GM21529 (cell line): ENCODE measurements around the gene KCNIP2.

Source experiments
- ATAC-seq: cut with Tn5 transposase; IDR thresholded peaks from one replicate; pipeline ENCODE4 v1.9.1; 2021; ENCODE audit not compliant: unreplicated experiment

The KCNIP2 gene

DNA sequence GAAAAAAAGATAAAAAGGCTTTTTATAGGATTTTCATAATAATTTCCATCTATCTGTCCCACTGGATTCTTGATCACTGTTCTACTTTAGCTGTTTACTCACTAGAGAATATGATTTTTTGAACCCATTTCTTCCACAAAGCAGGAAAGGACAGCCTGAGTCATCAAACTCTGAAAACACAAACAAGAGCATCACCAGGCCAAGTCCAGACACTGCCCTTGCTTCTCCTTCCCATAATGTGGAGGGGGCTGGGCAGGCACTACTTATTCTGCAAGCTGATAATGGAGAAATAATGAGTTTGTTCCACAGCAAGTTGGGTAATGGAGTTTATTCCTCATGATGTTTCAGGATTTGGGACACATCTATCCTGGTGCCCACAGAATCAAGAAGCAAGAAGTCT lies 13.0 kb upstream of the KCNIP2 start:
- ATAC-seq: no peak

DNA sequence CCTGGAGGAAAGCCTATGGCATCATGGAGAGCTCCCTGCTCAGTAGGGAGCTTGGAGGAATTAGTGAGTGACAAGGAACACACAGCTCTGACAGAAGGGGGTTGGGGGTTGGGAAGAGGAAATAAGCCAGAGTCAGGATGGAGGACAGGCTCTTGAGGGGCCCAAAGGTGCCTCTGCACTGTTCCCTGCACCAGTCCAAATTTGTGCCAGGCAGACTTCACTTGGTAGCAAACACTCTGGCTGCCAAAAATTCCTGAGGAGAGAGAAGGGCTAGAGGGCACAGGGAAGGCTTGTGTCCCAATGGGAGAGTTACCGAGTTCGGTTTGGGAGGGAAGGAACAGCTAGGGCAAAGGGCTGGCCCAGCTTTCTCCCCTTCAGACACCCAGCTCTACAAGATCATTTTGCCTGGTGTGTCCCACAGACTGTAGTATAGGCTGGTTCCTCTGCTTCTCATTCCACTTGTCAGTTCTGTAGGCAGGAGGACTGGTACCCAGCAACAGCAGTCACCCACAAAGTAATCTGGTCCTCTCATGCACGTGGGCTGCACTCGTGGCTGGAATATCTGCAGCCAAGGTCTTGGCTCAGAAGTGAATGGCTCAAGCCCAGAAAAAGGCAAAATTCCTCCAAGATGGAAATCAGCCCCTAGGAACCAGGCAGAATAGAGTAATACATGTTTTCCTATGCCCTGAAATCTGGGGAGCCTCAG lies 8.0 kb upstream of the KCNIP2 start:
- no peak for ATAC-seq

DNA sequence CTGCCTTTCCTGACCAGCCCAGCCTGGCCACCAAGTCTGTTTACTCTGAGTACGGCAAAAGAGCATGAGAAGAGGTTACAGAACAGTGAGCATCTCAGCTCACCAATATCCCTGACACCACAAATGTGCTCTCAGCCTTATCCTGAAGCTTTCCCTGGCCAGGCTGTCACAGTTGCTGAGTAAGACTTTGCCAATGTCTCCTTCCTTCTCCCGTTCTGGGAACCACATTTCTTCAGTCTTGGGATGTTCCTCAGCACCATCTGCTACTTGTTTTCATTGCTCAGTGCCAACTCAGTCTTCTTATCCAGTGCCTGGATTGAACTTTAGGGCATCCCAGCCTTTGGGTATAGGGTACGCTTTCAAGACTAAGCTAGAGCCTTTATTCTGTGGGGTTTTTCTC lies 7.1 kb upstream of the KCNIP2 start:
- no peak for ATAC-seq

DNA sequence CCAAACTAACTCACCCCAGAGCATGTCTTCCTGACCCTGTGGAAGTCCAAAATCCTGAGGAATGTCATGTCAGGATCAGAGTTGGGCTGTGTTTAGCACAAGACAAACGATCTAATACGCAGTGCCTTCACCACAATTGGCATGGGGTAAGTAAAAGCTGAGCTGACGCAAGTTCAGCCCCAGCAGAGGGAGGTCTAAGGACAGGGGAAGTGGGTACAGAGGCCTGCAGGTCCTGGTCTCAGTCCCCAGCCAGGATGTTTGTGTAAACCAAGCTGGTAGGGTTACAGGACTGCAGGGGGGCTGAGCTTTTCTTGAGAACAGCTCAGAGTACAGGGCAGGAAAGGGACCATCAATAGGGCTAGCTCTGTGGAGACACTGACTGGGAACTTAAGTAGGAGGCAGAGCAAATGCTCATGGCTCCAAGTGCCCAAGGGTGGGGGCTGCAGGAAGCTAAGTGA lies 5.3 kb upstream of the KCNIP2 start:
- ATAC-seq: no peak

DNA sequence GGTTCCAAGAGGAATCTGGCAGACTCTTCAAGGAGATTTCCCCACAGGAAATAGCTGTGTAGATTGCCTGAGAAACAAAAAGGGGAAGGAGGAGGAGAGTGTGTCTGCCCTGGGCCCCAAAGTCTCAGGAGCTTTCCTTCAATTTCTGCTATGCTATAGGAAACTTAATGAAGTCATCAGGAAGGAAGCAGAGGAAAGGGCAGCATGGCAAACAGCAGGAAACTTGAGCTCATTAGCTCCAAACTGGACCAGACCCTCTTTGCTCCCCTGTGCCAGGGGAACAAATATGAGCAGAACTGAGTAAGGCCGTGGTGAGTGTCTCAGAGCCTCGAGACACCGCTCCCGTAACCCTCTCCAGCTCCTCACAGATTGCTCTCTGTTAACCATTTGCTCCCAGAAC lies 4.8 kb upstream of the KCNIP2 start:
- ATAC-seq: no peak

DNA sequence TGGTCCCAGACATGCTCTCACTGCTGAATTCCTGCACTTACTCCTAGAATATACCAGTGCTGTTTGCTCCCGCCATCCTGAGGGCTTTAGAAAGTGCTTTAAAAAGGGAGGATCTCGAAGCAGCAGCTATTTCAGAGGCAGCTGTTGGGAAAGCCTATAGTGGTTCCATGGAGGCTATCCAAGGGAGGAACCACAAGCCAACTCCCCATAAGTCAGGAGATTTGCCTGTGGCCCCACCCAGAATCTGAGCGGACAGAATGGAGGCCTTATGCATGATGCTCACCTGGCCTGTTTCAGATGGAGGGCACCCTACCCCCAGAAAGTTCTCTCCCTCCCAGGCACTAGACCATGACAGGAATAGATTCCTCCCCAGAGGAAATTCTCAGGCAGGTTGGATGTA lies 2.3 kb upstream of the KCNIP2 start:
- no peak for ATAC-seq

DNA sequence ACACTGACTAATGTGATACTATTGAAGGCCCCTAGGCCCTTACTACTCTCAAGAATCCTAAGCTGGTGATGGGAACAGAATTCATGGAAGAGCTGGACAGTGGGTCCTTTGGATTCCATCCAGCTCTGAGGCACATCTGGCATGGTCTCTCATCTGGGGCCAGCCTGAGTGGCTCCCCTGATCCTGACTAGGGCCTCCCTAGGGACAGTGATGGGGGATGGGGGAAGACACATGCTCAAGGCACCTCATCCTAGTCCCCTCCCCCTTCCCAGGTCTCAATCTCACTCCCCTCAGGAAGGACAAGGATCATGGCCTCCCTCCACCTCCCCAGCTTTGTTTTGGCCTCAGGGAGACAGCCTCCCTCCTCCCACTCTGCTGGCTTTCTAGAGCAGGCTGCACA lies 1.8 kb downstream of the KCNIP2 start:
- ATAC-seq: no peak

DNA sequence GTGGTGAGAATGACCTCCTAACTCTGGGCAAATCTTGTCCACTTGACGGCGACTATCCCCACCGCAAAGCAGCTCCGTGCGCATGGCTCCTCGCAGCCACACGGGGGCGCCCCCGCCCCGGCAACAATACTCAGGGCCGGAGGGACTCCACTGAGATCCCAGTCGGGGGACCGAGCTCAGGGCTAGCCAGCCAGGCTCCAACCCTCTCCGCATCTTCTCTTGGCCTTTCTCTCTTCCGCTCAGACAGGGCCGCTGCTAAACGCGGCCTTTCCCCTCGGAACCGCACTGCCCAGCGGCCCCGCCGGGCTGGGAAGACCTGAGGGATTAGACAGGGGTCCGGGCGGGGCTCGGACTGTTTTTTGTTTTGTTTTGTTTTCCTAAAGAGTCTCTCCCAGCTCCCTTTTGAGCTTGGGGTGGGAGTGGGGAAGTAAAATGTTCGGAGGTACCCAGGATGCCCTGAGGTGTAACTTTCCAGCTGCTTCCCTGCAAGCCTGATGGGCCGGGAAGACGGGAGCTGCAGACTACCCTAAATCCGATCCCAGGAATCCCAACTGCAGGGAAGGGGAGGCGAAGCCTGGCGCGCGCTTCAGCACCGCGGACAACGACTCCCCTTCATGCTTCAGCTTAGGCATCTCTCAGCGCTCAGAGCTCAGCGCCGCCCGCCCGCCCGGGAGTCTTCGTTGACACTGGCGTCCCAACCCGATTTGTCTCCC lies 2.7 kb downstream of the KCNIP2 start:
- peak; percentile 67 for ATAC-seq

DNA sequence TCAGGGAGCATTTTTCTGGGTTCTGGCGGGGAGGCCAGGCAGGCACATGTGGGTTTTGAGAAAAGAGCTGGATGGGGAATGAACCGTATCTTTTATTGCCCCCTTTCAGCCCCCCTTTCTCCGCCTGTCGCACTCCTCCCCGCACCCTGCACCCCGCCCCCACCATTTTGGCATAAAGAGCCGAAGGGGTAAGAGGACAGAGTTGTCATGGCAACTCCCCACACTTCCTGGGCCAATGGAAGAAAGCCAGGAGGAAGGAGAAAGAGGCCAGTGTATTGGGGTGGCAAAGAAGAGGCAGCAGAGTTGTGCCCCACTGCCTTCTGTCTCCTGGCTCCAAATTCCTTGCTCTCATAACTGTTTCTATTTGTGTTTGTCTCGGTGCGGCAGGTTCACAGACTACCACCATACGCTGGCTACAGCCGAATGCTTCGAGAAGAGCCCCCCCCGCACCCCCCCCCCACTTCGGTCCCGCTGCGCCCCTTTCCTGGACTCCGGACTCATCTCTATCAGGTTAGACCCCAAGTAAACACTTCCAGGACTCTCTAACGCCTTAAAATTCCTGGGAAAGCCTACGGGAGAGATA lies 3.4 kb downstream of the KCNIP2 start:
- ATAC-seq: no peak

DNA sequence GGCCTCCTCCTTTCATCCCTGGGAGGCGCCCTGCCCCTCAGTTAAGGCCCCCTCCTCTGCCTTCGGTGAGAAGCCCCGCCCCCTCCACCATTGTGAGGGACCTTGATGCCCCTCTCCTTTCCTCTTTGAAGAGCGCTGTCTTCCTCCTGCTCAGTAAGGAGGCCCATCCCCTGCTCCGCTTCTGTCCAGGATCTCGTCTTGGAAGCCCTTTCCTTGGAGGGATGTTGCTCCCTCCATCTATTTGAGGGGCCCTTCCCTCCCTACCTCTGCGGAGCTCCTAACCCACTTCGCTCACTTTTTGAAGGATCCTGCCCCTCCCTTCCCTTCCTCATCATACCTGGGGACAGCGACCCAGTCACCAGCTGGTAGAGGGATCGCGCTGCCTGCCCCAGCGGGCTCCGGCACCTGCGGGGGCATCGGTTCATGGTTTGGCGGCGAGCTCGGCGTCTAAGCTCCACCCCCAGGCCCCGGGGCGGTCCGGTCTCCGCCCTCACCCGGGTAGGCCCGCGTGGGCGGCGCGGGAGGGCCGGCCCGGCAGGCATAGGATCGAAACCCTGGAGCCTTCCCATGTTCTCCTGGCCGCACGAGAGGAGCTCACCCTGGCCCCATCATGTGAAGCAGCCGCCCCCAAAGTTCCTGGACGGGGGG lies 4.1 kb downstream of the KCNIP2 start:
- ATAC-seq: no peak

DNA sequence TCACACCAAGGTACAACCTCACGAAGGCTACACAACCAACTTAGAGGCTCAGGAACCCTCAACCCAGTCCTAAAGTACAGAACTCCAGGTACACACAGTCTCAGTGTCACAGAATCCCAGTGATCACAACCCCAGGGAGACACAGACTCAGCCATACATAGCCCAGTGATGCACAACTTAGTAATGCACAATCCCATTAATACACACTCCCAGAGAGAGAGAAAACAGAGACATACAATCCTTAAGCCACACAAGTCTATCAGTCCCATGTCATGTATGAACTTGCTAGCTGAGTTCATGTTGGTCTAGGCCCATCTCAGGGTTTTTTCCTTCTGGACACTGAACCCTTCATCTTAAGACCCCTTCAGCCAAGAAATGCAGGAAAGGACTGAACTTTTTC lies 4.6 kb downstream of the KCNIP2 start:
- no peak for ATAC-seq

DNA sequence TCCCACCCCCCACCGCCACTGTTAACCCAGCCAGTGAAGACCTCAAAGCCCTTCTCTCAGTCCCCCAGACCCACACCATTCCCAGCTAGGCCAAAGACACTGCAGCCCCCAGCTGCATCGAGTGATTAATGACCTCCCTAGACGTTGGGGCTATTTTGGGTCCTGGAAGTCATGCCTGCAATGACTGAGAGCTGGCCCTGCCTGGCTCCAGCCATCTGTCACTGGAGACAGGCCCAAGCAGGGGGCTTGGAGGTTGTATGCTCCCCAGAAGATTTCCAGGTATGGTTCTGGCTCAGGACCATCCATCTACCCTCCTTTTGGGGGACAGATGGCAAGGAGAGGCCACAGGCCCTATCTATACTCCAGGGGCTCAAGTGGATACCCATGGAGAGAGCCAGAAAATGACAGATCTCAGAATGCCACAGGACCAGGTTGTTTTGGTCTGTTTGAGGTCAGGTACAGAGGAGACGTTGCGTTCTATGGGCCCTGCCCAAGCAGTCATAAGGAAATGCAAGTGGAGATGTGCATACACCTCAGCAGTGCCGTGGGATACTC lies 5.1 kb downstream of the KCNIP2 start:
- ATAC-seq: no peak

DNA sequence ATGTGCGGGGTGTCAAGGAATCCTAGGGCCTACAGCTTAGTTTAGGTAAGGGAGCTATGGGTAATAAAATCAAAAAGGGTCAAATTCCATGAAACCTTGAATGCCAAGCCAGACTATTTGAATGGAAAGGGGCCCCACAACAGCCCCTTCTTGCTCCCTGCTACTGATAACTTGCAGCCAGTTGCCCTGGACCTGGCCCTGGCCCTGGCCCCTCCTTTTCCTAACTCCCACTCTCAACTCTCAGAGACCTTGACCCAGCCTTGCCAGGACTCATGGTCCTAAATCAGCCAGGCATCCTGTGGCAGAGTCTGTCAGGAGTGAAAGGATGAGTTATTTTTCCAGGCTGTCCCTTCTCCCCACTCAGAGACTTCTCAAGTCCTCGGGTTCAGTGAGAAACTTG lies 5.9 kb downstream of the KCNIP2 start:
- no peak for ATAC-seq

DNA sequence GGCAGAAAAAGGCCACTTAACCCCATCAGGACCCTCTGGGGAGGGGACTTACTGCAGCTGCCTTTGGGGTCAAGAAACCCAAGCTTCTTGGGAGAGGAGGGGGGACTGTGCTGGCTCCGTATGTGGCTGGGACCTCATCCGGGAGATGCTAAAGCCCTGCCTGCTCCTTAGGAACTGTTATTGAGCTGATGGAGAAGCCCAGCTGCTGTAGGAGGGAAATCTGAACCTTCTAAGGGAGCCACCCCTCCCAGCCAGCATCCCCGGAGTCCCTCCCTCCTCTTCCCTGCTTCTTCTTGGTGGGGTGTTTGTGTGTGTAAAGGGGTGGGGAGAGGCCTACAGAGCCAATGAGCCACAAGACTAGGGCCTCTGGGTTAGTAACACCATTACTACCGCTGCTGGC lies 8.2 kb downstream of the KCNIP2 start:
- no peak for ATAC-seq

DNA sequence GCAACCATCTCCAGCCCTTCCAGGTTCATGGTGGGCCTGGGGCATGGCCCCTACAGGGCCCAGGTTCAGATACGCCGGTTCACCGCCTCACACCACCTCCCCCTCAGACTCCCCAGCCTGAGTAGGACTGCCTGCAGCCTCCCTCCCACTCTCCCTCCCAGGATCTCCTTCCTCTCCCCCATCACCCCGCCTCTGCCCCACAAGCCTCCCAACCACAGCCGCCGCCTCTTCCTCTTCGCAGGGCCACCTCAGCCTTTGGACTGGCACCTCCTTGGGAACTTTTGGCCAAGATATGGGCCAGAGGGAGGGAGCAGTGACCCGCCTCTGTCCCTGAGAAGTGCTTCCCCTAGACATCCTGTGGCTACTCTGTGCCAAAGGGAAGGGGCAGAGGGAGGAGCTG lies 9.3 kb downstream of the KCNIP2 start:
- ATAC-seq: no peak

DNA sequence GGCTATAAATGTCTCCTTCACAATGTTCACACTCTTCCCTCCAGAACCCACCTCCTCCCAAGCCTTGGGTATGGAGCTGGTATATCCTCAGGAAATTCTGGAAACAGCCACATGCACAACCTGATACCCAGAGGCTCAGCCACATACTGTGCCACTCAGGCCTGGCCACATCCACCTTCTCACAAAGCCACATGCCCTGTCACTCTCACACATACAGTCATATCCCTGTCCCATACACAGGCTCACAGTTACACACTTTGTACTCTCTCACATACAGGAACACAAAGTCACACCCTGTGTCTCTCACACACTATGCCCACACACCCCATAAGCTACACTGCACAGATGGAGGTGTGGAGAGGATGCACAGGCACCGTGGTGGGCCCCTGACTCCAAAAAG lies 10.1 kb downstream of the KCNIP2 start:
- ATAC-seq: no peak

DNA sequence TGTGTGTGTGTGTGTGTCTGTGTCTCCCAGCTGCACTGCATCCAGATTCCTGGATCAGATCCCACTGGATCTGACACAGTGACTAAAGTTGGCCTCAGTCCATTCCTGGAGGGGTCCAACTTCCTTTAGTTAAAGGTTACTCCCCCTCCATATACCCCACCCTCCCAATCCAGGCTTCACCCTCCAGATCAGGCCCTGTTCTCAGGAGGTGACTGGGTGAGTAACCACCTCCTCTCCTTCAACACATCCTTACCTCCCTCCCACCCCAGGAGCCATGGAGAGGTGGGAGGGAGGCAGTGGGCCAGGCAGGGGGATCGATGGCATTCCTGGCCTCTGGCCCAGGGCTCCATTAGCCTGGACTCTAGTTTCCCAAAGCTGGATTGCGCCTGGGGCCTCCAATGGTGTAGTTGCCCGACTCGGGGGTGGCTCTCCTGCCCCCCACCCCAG lies 11.3 kb downstream of the KCNIP2 start:
- ATAC-seq: no peak

DNA sequence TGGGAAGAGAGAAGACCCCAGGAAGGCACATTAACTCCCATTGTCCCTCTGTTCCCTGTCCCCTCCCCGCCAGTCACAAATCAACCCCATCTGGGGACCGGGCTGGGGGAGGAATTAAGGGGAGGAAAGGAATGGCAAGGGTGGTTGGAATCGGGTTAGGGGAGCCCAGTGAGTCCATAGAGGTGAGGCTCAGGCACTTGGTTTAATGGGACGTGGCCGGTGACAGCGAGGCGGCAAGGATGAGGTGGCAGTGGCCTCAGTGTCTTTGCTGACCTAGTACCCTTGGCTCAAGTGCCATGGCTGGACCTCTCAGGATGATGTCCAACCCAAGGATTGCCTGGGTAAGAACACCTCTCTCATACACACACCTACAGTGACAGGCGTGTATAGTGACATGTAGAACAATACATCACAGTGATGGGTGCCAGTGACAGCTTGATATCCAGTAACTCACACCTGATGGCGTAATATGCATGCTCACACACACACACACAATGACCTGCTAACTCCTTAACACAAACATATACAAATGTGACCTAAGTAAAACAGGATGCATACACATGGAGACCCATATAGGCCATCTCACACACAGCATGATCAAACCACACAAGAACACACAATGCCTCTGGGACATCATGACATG lies 12.3 kb downstream of the KCNIP2 start:
- no peak for ATAC-seq

DNA sequence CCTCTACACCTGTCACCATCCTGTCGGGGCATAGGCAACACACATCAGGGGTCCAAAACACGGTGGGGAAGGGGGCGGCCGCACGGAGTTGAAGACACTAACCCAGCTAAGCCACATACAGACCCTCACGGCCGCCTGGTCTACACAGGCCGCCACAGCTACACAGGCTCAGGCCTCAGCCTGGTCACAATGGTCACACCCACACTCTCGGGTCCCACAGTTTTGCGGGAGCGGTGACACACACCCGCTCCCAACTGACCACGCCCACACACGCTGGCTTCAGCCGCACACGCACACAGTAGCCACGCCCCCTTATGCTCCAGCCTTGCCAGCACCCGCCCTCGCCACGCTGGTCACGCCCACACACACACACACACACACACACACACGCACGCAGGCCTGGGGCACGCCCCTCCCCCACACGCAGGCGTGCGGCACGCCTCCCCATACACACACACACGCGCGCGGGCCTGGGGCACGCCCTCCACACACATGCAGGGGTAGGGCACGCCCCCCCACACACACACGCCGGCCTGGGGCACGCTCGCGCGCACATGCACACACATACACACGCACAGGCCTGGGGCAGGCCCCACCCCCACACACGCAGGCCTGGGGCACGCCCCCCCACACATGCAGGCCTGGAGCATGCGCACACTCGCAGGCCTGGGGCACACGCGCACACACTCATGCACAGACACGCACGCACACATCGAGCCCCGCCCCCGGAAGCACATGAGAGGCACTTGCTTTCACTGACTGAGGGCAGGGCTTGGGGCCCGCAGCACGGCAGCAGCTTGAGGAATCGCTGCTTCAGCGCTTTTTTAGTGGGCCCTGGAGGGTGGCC lies 13.1 kb downstream of the KCNIP2 start:
- ATAC-seq: peak; percentile 65
